NCI-H1105 treated with DMSO at 0.1 percent for 48 hours (cell line): ENCODE data around the gene SLC12A8.
A peak's percentile ranks its signal among the peaks of the same experiment; 100 is the strongest.

Source experiments
- DNase-seq: peaks from one replicate; lab custom pipeline; 2025; lab: John Stamatoyannopoulos, UW

SLC12A8 gene

GRCh38 chr3:125214738-125215137 lies 2.2 kb upstream of the SLC12A8 start:
- no peak for DNase-seq

DNA sequence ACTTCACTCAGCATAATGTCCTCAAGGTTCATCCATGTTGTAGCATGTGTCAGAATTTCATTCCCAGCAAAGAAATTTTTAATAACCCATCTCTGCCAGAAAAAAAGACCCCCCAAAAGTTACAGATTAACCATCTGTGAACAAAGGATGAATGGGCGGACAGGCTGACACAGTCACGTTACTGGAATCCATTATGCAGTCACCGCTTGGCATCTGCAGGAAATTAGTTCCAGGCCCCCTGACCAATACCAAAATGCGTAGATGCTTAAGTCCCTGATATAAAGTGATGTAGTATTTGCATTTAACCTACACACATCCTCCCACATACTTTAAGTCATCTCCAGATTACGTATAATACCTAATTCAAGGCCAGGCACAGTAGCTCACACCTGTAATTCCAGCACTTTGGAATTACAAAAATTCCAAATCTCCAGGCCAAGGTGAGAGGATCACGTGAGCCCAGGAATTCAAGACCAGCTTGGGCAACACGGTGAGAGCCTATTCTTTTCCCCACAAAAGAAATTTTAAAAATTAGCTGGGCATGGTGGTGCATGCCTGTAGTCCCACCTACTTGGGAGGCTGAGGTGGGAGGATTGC lies 1.5 kb upstream of the SLC12A8 start:
- no peak for DNase-seq

GRCh38 chr3:125213364-125213755 lies 812 bp upstream of the SLC12A8 start:
- no peak for DNase-seq

GRCh38 chr3:125212091-125212508 lies 448 bp downstream of the SLC12A8 start:
- no peak for DNase-seq

GRCh38 chr3:125211523-125212090 lies 941 bp downstream of the SLC12A8 start:
- DNase-seq, result no peak

DNA sequence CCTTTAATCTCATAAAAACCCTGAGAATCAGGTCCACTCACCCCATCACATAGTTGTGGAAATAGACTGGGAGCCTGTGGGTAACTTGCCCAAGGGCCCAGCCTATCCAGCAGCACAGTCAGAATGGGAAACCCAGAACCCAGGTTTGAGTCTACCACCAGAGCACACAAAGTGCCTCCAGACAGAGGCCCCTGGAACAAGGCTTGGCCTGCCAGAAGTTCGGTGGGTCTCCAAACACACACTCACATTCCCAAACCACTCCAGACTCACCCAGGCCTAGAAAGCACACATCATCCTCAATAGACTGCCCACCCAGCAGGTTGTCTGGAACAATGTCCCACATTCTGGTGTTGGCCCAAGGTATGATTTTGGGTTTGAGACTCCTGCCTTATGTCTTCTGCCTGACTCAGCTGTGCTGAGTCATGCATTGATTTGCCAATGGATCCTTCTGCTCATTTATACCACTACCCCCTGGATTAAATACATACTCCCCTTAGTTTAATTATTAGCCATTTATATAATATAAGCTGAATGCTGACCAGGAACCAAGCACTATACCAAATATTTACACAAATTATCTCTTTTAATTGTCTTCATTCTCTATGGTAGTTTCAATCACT lies 4.5 kb downstream of the SLC12A8 start:
- DNase-seq, result no peak

GRCh38 chr3:125207507-125207906 lies 5.0 kb downstream of the SLC12A8 start:
- no peak for DNase-seq

GRCh38 chr3:125206934-125207333 lies 5.6 kb downstream of the SLC12A8 start:
- DNase-seq, result no peak

- no peak for DNase-seq
Measured at GRCh38 chr3:125203731-125204130, 8.8 kb downstream of the SLC12A8 start.

DNA sequence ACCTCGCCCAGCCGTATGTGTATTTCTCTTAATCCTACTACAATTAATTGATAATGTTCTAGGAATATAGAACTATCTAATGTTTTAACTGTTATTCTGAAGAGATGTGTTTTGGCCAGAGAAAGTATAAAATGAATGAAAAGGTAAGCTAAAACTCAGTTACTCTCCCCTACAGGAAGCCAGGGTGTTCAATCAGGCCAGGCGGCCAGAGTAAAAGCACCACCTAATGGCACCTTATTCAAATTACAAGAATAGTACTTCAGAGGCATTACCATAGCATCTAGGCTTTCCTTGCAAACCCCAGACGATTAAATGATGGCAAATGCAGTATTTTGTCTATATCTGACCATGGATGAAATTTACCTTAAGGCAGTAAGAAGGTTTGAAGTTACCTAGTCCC lies 10.4 kb downstream of the SLC12A8 start:
- DNase-seq, result no peak

DNA sequence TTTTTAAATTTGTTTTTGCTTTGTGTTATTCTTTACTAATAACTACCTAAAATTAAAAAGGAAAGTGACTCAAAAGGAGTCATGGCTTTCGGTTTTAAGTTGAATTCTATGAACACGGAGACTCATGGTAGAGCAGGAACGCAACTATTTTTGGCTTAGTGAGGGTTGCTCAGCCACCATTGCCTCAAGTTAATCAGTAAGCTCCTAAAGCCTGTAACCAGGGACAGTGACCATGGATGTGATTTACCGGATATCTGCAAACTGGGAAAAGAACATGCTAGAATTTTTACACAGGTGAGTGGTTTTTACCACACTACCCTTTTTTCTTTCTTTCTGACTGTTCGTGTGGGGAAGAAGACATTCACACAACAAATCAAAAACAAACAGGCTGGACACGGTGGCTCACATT lies 11.8 kb downstream of the SLC12A8 start:
- no peak for DNase-seq

DNA sequence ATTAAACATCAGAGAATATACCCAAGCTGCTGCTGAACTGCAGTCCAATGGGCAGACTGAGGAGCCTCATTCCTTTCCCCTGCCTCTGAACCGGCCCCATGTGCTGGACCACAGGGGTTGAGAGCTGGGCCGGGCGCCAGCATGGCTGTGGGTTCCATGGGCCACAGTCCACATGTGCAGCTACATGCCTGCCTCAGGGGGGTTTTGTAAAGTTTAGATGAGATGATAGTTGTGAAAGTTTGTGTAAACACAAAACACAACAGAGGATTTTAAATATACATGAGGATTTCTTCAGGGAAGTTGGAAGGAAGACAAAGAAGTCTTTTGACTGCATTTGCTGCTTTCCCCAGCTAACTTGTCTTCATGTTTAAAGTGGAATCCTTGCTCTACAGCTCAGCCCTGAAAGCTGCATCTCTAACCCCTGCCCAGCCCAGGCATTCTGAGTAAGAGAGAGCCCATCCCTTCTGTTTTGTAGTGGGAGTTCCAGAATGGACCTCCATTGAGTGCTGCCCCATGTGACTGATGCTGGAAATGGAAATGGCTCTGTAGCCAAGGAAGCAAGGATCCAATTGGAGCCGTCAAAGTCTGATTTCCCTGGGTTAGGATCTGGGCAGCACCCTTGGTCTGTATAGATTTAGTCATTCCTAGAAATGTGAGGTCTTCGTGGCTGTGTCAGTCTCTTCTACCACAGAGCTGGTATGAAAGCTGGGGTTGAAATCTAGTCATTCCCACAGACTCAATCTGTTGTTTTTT lies 17.5 kb downstream of the SLC12A8 start:
- no peak for DNase-seq

DNA sequence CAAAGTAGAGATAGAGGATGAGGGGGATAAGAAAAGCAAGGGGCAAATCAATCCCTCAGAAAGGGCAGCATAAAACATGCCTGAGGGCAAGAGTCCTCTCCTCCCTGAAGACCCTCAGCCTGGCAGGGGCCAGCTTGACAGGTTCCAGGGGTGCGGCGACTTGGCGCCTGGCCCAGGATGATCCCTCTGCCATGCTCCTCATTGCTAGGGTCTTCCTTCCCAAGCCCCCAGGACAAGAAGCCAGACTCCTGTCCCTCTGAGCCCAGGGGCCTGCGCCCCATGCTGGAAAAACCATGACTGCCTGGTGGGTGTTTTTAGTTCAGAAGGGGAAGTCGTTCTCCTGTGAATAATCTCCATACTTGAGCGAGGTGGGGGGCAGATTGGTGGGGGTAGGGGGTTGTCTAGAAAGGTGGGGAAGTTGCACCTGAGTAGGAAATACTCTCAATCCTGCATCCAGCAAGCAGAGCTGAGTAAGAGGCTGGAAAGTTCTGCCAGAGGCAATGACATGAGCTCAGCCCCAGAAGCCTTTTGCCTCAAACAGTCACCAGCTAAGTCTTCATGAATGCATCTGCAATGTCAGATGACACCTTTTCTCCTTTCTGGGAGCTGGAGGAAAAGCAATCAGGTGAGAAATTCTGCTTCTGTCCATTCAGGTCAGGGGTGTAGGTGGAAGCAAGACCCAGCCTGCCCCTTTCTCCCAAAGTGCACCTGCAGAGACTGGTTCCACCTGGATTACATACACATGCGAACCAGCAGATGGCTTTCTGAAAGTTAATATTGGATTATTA lies 18.3 kb downstream of the SLC12A8 start:
- DNase-seq, result peak; percentile 26

DNA sequence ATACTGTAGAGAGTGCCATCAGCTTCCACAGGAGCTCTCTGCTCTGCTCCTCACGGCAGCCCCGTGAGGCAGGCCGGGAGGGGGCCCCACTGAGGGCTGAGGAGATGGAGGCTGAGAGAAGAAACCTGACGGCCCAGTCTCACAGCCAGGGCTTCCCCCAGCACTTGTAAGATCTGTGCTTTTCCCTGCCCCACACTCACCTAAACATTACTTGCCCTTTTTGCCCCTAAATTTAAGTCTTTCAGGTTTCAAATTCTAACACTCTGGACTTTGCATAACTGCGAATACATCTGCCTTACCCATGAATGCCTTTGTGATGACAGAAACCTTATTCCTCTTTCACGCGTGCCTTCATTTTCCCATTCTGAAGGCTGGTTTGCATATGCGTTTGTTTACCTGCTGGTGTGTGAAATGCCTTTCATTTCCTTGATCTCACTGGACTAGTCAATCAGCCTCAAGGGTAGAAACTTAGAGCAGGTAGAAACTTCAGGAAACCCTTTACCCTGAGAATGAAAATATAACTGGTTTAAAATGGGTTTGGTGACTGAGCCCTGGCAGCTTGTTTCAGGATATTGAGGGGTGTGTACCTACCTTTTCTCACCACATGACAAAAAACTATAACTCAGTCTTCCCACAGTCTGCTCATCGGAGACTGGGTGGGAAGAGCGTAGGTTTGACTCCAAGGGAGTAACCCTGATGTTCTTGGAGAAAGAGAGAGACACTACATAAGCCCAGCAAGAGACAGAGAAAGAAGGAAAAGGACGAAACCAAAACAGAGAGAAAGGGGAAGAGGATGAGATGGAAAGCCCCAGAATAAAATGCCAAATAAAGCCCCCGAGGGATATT lies 20.1 kb downstream of the SLC12A8 start:
- DNase-seq, result no peak

DNA sequence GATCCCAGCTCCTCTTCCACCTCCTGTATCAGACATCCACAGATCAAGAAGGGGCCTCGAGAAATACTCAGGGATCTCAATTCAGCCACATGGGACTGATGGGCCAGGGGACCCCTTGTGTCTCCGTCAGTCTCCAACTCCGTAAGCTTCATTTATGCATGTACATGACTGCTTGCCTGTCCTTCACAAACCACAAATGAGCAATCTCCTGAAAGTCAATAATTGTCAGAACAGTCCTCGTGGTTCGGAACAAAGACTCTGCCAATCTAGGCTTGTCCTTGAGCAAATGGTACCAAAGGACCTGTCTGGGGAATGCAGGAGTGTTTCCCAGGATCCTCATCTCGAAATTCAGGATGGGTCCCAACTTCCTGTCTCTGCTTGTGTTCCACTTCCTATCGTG lies 20.8 kb downstream of the SLC12A8 start:
- DNase-seq, result no peak

- no peak for DNase-seq
Measured at GRCh38 chr3:125191256-125191655, 21.3 kb downstream of the SLC12A8 start.

DNA sequence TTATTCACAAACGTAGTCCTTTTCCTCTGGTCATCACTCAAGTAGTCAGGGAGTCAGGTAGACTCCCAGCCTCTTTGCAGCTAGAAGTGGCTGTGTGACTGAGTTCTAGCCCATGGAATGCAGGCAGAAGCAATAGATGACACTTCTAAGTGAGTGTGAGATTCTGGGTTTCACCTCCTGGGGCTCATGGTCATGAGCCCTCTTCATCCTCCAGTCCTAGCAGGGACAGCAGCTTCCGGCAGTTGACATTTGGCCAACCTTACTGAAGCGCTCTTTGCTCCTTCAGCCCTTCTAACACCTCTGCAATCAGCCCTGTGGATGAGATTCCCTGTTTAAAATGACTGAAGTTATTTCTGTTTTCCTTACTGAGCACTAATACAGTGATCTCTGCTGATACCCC lies 21.8 kb downstream of the SLC12A8 start:
- no peak for DNase-seq

- DNase-seq, result no peak
Measured at GRCh38 chr3:125189378-125190165, 23.0 kb downstream of the SLC12A8 start.

GRCh38 chr3:125188955-125189354 lies 23.6 kb downstream of the SLC12A8 start:
- no peak for DNase-seq

DNA sequence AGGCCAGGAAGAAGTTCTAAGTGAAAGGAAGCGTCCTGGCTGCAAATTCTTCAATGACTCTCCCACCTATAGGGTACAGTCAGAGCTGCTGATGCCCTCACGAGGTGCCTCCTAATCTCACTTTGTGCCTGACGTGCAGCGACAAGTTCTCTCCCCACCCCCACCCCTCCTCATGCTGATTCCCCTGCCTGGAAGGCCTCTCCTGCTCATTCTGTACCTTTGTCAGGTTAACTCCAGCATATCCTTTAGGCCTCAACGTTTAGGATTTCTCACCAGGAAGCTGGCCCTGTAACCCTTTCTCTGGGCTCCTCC lies 25.0 kb downstream of the SLC12A8 start:
- no peak for DNase-seq
